Activated CD4-positive, alpha-beta memory T cell treated with anti-CD3 and anti-CD28 coated beads for 36 hours (primary cell): ENCODE measurements around the gene FAM83F. TPM values are rescaled to one million over a fixed set of nuclear protein-coding genes. Genes with fewer than 3 reads are reported as not detected.

ENCODE experiments used
- CTCF ChIA-PET: fragments of 350-600 bp; sonication (Branson Sonifier 250); formaldehyde crosslinking; loops from one replicate; lab custom pipeline; 2021; ENCODE audit warnings: antibody characterized with exemption, inconsistent platforms; lab: Charles Lee
- POLR2A ChIA-PET: fragments of 350-600 bp; sonication (Branson Sonifier 250); formaldehyde crosslinking; loops from one replicate; lab custom pipeline; 2021; ENCODE audit warnings: antibody characterized with exemption; lab: Charles Lee
- DNase-seq: peaks from one replicate; pipeline ENCODE4 v3.0.0-alpha.2; 2020
- H3K27ac Mint-ChIP-seq: one replicate; pipeline ENCODE4 v1.8.0; 2021; ENCODE audit warnings: mixed read lengths
- H3K27me3 Mint-ChIP-seq: one replicate; pipeline ENCODE4 v1.8.0; 2021; ENCODE audit warnings: mixed read lengths
- H3K36me3 Mint-ChIP-seq: one replicate; pipeline ENCODE4 v1.8.0; 2021; ENCODE audit warnings: mixed read lengths
- H3K4me1 Mint-ChIP-seq: one replicate; pipeline ENCODE4 v1.8.0; 2021; ENCODE audit warnings: low read depth, mixed read lengths
- H3K4me3 Mint-ChIP-seq: one replicate; pipeline ENCODE4 v1.8.0; 2021; ENCODE audit warnings: mild to moderate bottlenecking, mixed read lengths
- H3K9me3 Mint-ChIP-seq: one replicate; pipeline ENCODE4 v1.8.0; 2021; ENCODE audit warnings: mixed read lengths
- intact Hi-C: fragments of 100-400 bp; cut with micrococcal nuclease; formaldehyde crosslinking; loops from one replicate; pipeline ENCODE4 v1.15.1; 2023
- total RNA-seq, 2 experiments: library from RNA; stranded (reverse); gene quantifications; one replicate each; pipeline ENCODE4 v1.2.3, GENCODE V29; 2021

The FAM83F gene
- total RNA-seq, 2 experiments from 2014 or later, result 0.26 to 0.41 TPM

DNA sequence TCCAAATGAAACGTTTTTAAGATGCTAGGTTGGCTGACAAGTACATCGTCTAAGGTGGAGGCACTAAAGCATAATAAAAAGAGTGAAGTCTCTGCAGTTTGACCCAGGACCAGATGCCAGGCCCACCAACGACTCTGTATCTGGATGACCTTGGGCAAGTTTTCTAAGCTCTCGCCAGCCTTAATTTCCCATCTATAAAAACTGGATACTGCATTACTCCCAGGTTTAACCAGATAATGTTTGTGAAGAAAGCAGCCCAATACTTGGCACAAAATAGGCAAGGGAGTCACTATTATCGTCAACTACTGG, 49.0 kb downstream of the FAM83F start:
- CTCF ChIA-PET, result interaction anchor here (1.0 to 5.3 kb wide), 11 partner anchors 11 to 855 kb away, joined by 3 to 61 read pairs (median 11); partner anchors contain the start of genes ADSL and TNRC6B
- Mint-ChIP-seq H3K27ac (peak overlapping the region; percentile 99), H3K4me3 (peak overlapping the region; percentile 93), H3K27me3 (peaks cover 6% of the 10 kb centered on the region), H3K36me3 (peaks cover 4% of the 10 kb centered on the region), H3K9me3 (no peaks in the 10 kb centered on the region), H3K4me1 (peaks cover 25% of the 10 kb centered on the region)
- DNase-seq, result no peak
- POLR2A ChIA-PET, result interaction anchor here (0.5 to 2.8 kb wide), 32 partner anchors 8 to 815 kb away, joined by 3 to 33 read pairs (median 4); partner anchors contain the start of genes ADSL, ATF4, RPL3 and SGSM3
- intact Hi-C loops, result loop anchor here (1.0 to 10.0 kb wide), 6 partner anchors 12 to 811 kb away; partner anchors contain the start of genes ADSL, RPS19BP1, ST13 and TNRC6B

DNA sequence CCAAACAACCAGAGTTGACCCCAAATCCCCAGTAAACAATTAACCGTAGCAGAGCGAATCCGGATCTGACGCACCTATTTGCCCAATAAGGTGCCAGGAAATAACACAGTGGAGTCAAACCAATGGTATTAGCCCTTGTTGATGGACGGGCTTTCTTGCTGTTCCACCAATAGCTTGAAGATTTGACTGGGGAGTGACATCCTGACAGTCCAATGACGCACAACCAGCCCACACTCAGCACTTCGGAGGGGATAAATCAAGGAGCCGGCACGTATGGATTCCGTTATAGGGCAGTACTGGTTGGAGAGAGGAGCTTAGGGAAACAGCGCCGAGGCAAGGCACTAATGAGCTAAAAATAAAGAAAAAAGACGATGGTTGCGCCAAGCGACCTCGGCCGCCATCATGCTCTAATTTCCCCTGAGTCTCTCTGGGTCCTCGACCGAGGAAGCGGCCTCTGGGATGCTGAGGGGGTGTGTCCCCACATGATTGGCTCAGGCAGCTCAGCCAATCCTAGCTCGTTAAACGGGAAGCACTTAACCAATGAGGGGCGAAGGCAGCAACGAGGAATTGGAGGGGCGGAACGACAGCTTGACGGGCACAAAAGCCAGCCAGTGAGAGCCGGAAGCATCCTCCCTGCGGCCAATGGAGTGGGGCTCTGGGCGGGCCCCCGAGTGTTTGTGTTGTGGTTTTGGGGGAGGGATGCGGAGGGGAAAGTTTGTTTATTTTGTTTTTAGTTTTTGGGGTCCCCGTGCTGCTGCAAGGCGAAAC, 49.5 kb downstream of the FAM83F start:
- peak; percentile 99 for DNase-seq
- H3K4me1 Mint-ChIP-seq, result peaks cover 27% of the 10 kb centered on the region
- H3K27me3 Mint-ChIP-seq, result peaks cover 6% of the 10 kb centered on the region
- peak overlapping the region; percentile 99 for H3K27ac Mint-ChIP-seq
- peaks cover 4% of the 10 kb centered on the region for H3K36me3 Mint-ChIP-seq
- H3K9me3 Mint-ChIP-seq, result no peaks in the 10 kb centered on the region
- POLR2A ChIA-PET, result interaction anchor here (0.5 to 2.8 kb wide), 38 partner anchors 8 to 816 kb away, joined by 3 to 33 read pairs (median 4); partner anchors contain the start of genes ADSL, ATF4, RPL3 and SGSM3
- intact Hi-C loops, result loop anchor here (1.0 to 10.0 kb wide), 6 partner anchors 11 to 811 kb away; partner anchors contain the start of genes ADSL, RPS19BP1, ST13 and TNRC6B
- CTCF ChIA-PET, result interaction anchor here (0.9 to 5.3 kb wide), 14 partner anchors 9 to 855 kb away, joined by 3 to 61 read pairs (median 6); partner anchors contain the start of genes ADSL and TNRC6B
- peak overlapping the region; percentile 93 for H3K4me3 Mint-ChIP-seq

DNA sequence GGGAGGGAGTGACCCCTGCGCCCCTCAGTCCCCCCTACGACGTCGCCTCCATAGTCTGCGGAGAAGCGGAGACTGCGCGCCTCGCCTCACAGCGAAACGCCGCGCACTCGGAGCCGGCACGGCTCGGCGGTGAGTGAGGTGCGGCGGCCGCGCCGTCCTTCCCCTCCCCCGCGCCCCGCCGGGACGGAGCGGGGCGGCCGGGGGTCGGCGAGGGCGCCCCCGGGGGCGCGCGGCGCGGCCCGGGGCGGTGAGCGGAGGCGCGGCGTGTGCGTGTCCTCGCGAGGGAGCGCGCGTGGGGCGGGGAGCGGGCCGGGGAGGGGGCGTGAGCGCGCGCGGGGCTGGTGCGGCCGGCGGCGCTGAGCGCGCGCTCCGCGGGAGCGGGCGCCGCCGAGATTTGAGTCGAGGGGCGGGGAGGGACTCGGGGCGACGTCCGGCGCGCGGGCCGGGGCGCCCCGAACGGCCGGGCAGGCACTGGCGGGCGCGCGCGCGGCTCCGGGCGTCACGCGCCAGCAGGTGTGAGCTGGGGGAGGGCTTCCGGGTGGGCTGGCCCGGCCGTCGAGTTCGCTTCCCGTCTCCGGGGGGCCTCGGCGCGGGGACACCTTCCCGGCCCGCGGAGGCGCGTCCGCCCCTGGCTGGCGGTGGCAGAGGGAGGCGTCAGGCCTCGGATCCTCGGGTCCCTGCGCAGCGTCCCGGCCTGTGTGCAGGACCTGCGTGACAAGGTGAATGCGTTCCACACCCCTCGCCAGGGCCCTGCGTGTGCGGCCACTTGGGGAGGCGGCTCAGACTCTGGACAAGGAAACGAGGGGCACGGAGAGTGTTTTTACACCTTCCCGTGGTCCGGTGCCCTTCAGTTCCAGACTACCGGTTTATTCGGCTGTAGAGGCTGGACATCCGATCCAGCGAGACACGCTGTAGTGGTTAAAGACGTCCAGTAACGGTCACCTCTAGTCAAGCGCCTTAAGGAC, 50.4 kb downstream of the FAM83F start:
- intact Hi-C loops, result loop anchor here (1.0 to 10.0 kb wide), 6 partner anchors 10 to 810 kb away; partner anchors contain the start of genes ADSL, RPS19BP1, ST13 and TNRC6B
- Mint-ChIP-seq H3K27ac (peak overlapping the region; percentile 99), H3K9me3 (no peaks in the 10 kb centered on the region), H3K4me3 (peak overlapping the region; percentile 93), H3K27me3 (peaks cover 3% of the 10 kb centered on the region), H3K4me1 (peaks cover 33% of the 10 kb centered on the region), H3K36me3 (peaks cover 4% of the 10 kb centered on the region)
- ChIA-PET POLR2A (interaction anchor here (0.7 to 2.8 kb wide), 24 partner anchors 9 to 525 kb away, joined by 3 to 33 read pairs (median 6); partner anchors contain the start of genes ADSL, ATF4, SGSM3 and TNRC6B), CTCF (interaction anchor here (0.9 to 5.3 kb wide), 11 partner anchors 9 to 854 kb away, joined by 3 to 61 read pairs (median 11); partner anchors contain the start of genes ADSL and TNRC6B)
- peak; percentile 85 for DNase-seq

DNA sequence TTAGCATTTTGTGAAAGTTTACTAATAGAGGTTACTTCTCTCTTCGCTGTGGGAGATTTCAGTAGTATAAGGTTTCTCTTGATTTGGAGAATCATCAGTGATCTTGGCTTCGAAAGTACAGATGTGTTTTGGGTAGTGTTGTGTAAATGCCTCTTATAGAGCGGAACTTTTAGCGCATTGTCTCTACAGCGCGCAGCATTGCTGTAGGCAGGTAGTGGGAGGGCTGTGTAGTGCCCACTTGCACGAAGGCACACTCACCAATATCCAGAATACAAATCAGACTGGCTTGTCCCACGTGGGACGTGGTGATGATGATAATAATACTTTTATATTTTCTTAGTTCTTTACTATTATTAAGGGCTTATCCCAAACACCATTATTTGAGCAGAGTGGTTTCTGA, 51.4 kb downstream of the FAM83F start:
- DNase-seq, result peak; percentile 42
- peaks cover 41% of the 10 kb centered on the region for H3K4me1 Mint-ChIP-seq
- peaks cover 3% of the 10 kb centered on the region for H3K27me3 Mint-ChIP-seq
- peaks cover 4% of the 10 kb centered on the region for H3K36me3 Mint-ChIP-seq
- POLR2A ChIA-PET, result interaction anchor here (0.6 to 1.2 kb wide), 3 partner anchors 9 to 302 kb away, joined by 3 to 4 read pairs (median 3); no protein-coding TSS in a partner anchor
- no peaks in the 10 kb centered on the region for H3K9me3 Mint-ChIP-seq
- intact Hi-C loops, result loop anchor here (10.0 kb wide), 1 partner anchor 809 kb away; the partner anchor contains the start of genes ST13 and XPNPEP3
- H3K27ac Mint-ChIP-seq, result peak overlapping the region; percentile 67
- CTCF ChIA-PET, result interaction anchor here (1.2 to 5.3 kb wide), 3 partner anchors 131 to 301 kb away, joined by 4 to 61 read pairs (median 15); partner anchors contain the start of genes ADSL and TNRC6B
- H3K4me3 Mint-ChIP-seq, result peak overlapping the region; percentile 65

DNA sequence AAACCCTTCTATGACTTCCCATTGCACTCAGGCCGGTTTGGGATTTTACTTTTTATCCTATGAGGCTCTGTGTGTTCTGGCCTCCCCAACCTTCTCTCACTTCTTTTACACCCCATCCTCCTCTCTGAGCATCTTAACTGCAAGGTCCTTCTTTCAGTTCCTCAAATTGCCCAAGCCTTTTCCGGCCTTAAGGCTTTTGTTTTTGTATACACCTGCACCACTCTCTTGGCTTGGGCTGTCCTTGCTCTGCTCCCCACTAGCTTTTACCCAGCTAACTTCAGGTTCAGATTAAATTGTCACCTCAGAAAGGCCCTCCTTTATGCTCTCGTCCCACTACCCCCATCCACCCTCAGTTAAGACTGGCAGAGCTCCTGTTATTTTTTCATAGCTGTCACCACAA, 55.5 kb downstream of the FAM83F start:
- no peak overlapping the region for H3K4me3 Mint-ChIP-seq
- peaks cover 65% of the 10 kb centered on the region for H3K4me1 Mint-ChIP-seq
- H3K36me3 Mint-ChIP-seq, result no peaks in the 10 kb centered on the region
- no peaks in the 10 kb centered on the region for H3K27me3 Mint-ChIP-seq
- ChIA-PET CTCF (interaction anchor here (1.1 kb wide), 1 partner anchor 127 kb away, joined by 3 read pairs; the partner anchor contains the start of gene TNRC6B), POLR2A (no interaction called here)
- intact Hi-C loops, result no loop called here
- no peaks in the 10 kb centered on the region for H3K9me3 Mint-ChIP-seq
- peak overlapping the region; percentile 80 for H3K27ac Mint-ChIP-seq
- DNase-seq, result no peak

DNA sequence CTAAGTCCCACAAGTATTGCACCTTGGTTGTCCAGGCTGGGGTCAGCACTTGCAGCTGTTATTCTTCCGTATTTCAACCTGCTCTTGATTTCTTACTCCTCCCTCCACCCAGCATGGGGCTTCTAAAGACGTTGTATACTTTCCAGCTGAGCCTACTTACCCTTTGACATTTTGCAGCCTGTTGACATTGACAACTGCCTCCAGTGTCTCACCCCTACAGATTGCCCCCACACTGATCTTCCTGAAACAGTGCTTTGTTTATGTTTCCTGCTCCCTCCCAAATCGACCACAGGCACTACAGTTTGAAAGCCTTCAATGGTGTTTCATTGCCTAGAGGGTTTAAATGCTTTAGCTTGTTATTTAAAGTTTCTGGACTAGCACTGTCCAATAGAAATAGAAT, 56.6 kb downstream of the FAM83F start:
- peak overlapping the region; percentile 80 for H3K27ac Mint-ChIP-seq

DNA sequence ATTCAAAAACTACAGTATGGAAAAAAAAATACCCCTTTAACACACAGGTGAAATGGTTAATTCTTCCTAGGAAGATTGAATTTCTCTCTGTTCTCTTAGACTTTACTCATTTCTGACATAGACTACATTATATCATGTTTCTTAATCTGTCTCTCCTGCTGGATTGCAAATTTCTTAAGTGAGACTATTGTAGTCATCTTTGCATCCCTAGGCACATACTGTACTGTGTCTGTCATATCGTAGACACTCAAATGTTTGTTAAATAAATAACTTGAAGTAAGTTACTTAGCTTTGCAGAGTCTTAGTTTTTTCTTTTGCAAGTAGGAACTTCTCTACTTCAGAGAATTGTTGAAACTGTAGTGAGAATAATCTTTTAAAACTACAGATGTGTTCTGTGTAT, 58.7 kb downstream of the FAM83F start:
- H3K27ac Mint-ChIP-seq, result peak overlapping the region; percentile 71

More for the DNA sequence above, 56.6 kb downstream of the FAM83F start:
- peaks cover 73% of the 10 kb centered on the region for H3K4me1 Mint-ChIP-seq
- H3K4me3 Mint-ChIP-seq, result no peak overlapping the region
- ChIA-PET POLR2A (interaction anchor here (0.9 kb wide), 1 partner anchor 190 kb away, joined by 3 read pairs; no protein-coding TSS in a partner anchor), CTCF (interaction anchor here (0.6 to 1.3 kb wide), 3 partner anchors 45 to 297 kb away, joined by 3 to 7 read pairs (median 3); no protein-coding TSS in a partner anchor)
- H3K36me3 Mint-ChIP-seq, result no peaks in the 10 kb centered on the region
- H3K9me3 Mint-ChIP-seq, result no peaks in the 10 kb centered on the region
- no peak for DNase-seq
- intact Hi-C loops, result no loop called here
- no peaks in the 10 kb centered on the region for H3K27me3 Mint-ChIP-seq

DNA sequence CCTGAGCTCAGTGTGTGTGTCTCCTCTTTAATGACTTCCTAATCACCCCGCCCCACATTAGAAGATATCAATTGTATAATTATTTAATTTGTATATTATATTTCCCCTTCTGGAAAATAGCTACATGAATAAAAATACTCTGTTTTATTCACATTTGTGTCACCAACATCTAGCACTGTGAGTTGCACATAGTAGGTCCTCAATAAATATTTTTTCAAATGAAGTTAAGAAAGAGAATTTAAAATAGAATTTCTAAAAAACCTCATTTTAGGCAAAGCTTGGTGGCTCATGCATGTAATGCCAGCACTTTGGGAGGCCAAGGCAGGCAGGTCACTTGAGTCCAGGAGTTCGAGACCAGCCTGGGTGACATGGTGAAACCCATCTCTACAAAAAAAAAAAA, 59.7 kb downstream of the FAM83F start:
- H3K4me3 Mint-ChIP-seq, result peak overlapping the region; percentile 77
- no peaks in the 10 kb centered on the region for H3K9me3 Mint-ChIP-seq
- DNase-seq, result no peak
- H3K27me3 Mint-ChIP-seq, result no peaks in the 10 kb centered on the region
- ChIA-PET CTCF (interaction anchor here (1.4 to 4.6 kb wide), 3 partner anchors 10 to 293 kb away, joined by 4 to 37 read pairs (median 15); partner anchors contain the start of gene ADSL), POLR2A (interaction anchor here (1.0 to 3.1 kb wide), 8 partner anchors 10 to 293 kb away, joined by 3 to 33 read pairs (median 5); partner anchors contain the start of genes ADSL and TNRC6B)
- H3K27ac Mint-ChIP-seq, result peak overlapping the region; percentile 97
- H3K4me1 Mint-ChIP-seq, result peaks cover 83% of the 10 kb centered on the region
- no peaks in the 10 kb centered on the region for H3K36me3 Mint-ChIP-seq
- intact Hi-C loops, result loop anchor here (2.0 kb wide), 2 partner anchors 46 to 186 kb away; no protein-coding TSS in a partner anchor

More for the DNA sequence above, 58.7 kb downstream of the FAM83F start:
- DNase-seq, result no peak
- Mint-ChIP-seq H3K4me3 (no peak overlapping the region), H3K4me1 (peaks cover 80% of the 10 kb centered on the region), H3K9me3 (no peaks in the 10 kb centered on the region), H3K36me3 (no peaks in the 10 kb centered on the region), H3K27me3 (no peaks in the 10 kb centered on the region)
- CTCF ChIA-PET, result interaction anchor here (0.6 to 4.6 kb wide), 3 partner anchors 9 to 294 kb away, joined by 4 to 37 read pairs (median 15); partner anchors contain the start of gene ADSL
- POLR2A ChIA-PET, result interaction anchor here (0.6 to 3.1 kb wide), 5 partner anchors 9 to 327 kb away, joined by 3 to 33 read pairs (median 5); partner anchors contain the start of gene TNRC6B
- intact Hi-C loops, result no loop called here

DNA sequence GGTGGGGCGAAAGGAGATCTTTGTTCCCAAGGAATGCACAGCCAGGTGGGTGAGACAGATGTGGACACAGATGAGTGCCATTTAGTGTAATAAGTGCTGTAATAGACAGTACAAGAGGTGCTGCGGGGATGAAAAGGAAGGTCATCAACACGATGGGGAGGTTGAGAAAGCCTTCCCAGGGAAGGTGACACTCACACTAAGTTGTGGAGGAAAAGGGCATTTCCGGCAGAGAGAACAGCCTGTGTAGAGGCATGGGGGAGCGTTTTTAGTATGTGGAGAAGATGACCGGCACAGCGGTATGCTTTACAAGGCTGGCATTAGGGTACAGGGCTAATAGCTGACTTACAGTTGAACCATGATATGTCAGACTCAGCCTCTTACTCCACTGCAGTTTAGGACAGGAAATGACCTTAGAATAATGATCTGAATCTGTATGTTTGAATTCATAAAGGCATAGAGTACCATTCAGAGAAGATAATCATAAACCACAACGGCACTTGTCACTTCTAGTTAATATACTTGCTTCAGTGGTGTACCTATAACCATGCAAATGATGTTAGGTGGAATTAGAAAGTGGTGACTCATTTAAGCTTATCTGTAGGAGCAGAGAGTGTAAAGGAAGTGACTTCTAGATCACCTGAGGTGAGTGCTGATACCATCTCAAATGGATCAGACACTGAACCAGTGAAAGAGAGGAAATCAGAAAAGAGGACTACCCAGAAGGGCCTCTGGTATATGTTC, 60.6 kb downstream of the FAM83F start:
- intact Hi-C loops, result loop anchor here (1.0 to 5.0 kb wide), 8 partner anchors 11 to 292 kb away; partner anchors contain the start of genes ADSL and TNRC6B
- Mint-ChIP-seq H3K27me3 (no peaks in the 10 kb centered on the region), H3K4me3 (peak overlapping the region; percentile 77), H3K27ac (peak overlapping the region; percentile 97), H3K9me3 (no peaks in the 10 kb centered on the region), H3K36me3 (no peaks in the 10 kb centered on the region), H3K4me1 (peaks cover 78% of the 10 kb centered on the region)
- peak; percentile 44 for DNase-seq
- ChIA-PET CTCF (interaction anchor here (0.6 to 4.6 kb wide), 8 partner anchors 11 to 292 kb away, joined by 3 to 37 read pairs (median 4); partner anchors contain the start of genes ADSL and TNRC6B), POLR2A (interaction anchor here (0.6 to 3.1 kb wide), 15 partner anchors 8 to 292 kb away, joined by 3 to 33 read pairs (median 3); partner anchors contain the start of genes ADSL and TNRC6B)
